Activated T-cell treated with anti-CD3 and anti-CD28 coated beads, Interleukin-2, amount 50 U/mL, for 72 hours (primary cell): ENCODE results near the gene COL7A1. TPM values are rescaled to one million over a fixed set of nuclear protein-coding genes. Genes with fewer than 3 reads are reported as not detected.

Experiments used
- ATAC-seq, 2 donors: fragments of 150-1000 bp; cut with Tn5 transposase; replicated peaks in 1 of 2; 2 replicates each; pipeline ENCODE4 v1.10.0; 2021; ENCODE audit warnings: moderate library complexity in 2 of 2, mild to moderate bottlenecking in 1 of 2
- DNase-seq, 2 donors: peaks; one replicate each; pipeline ENCODE4 v3.0.0; 2021 to 2022; ENCODE audit warnings: mixed read lengths in 1 of 2
- H3K27ac Mint-ChIP-seq: one replicate; pipeline ENCODE4 v1.8.0; 2022; ENCODE audit warnings: mild to moderate bottlenecking, moderate library complexity, mixed read lengths
- H3K27me3 Mint-ChIP-seq: one replicate; pipeline ENCODE4 v1.8.0; 2022; ENCODE audit warnings: low read depth, mixed read lengths
- H3K36me3 Mint-ChIP-seq, 2 donors: one replicate each; pipeline ENCODE4 v1.8.0; 2022; ENCODE audit warnings: mixed read lengths in 2 of 2, mild to moderate bottlenecking in 1 of 2; ENCODE audit not compliant: insufficient read depth in 2 of 2
- H3K4me1 Mint-ChIP-seq: one replicate; pipeline ENCODE4 v1.8.0; 2022; ENCODE audit warnings: low read depth, mixed read lengths
- H3K4me3 Mint-ChIP-seq, 2 donors: one replicate each; pipeline ENCODE4 v1.8.0; 2022; ENCODE audit warnings: mild to moderate bottlenecking in 2 of 2, mixed read lengths in 2 of 2, moderate library complexity in 2 of 2
- H3K9me3 Mint-ChIP-seq, 2 donors: one replicate each; pipeline ENCODE4 v1.8.0; 2022; ENCODE audit warnings: mixed read lengths in 2 of 2
- total RNA-seq, 2 donors: library from RNA; stranded (reverse); gene quantifications; one replicate each; pipeline ENCODE4 v1.2.3, GENCODE V29; 2022

Gene COL7A1
- total RNA-seq = 1 to 10 TPM; 4.4 to 5.3 TPM

GRCh38 chr3:48595075-48595525 is at the start of gene COL7A1:
TSS of gene COL7A1 (minus strand) at chr3:48595329. CDS start at chr3:48595159, 170 bp downstream.
- Mint-ChIP-seq H3K27me3 (peaks cover 34% of the 10 kb centered on the region), H3K36me3 (no peaks in the 10 kb centered on the region), H3K4me3 (peak within 1 kb of the TSS; percentile 42 to 72), H3K27ac (no peak within 1 kb of the TSS), H3K9me3 (no peaks in the 10 kb centered on the region), H3K4me1 (no peaks in the 10 kb centered on the region)
- ATAC-seq (peak; percentile 19 to 24), DNase-seq (peak in 1 of 2 donors; percentile 26)

GRCh38 chr3:48642605-48643004 is 47.5 kb upstream of the COL7A1 start:
- no peaks in the 10 kb centered on the region for H3K4me1 Mint-ChIP-seq
- peaks cover 0 to 5% of the 10 kb centered on the region in 2 donors for H3K36me3 Mint-ChIP-seq
- DNase-seq (no peak), ATAC-seq (no peak)
- no peaks in the 10 kb centered on the region for H3K9me3 Mint-ChIP-seq
- H3K27ac Mint-ChIP-seq = no peak overlapping the region
- H3K4me3 Mint-ChIP-seq = no peak overlapping the region
- H3K27me3 Mint-ChIP-seq = no peaks in the 10 kb centered on the region

- H3K27ac Mint-ChIP-seq = no peak overlapping the region
- no peak for ATAC-seq
Observed at GRCh38 chr3:48641396-48641795, 46.3 kb upstream of the COL7A1 start.

GRCh38 chr3:48639944-48640606 is 44.9 kb upstream of the COL7A1 start:
- H3K27me3 Mint-ChIP-seq = no peaks in the 10 kb centered on the region
- DNase-seq = no peak
- peaks cover 13% of the 10 kb centered on the region for H3K4me1 Mint-ChIP-seq
- no peak overlapping the region for H3K4me3 Mint-ChIP-seq
- no peak overlapping the region for H3K27ac Mint-ChIP-seq
- ATAC-seq = no peak
- no peaks in the 10 kb centered on the region for H3K9me3 Mint-ChIP-seq
- peaks cover 0 to 5% of the 10 kb centered on the region in 2 donors for H3K36me3 Mint-ChIP-seq

More at GRCh38 chr3:48641396-48641795, 46.3 kb upstream of the COL7A1 start:
- peaks cover 0 to 5% of the 10 kb centered on the region in 2 donors for H3K36me3 Mint-ChIP-seq
- H3K27me3 Mint-ChIP-seq = no peaks in the 10 kb centered on the region
- peaks cover 6% of the 10 kb centered on the region for H3K4me1 Mint-ChIP-seq
- no peak for DNase-seq
- no peak overlapping the region for H3K4me3 Mint-ChIP-seq
- no peaks in the 10 kb centered on the region for H3K9me3 Mint-ChIP-seq

GRCh38 chr3:48637305-48637704 is 42.2 kb upstream of the COL7A1 start:
- H3K4me3 Mint-ChIP-seq = peak overlapping the region in 1 of 2 donors; percentile 56
- peaks cover 0 to 5% of the 10 kb centered on the region in 2 donors for H3K36me3 Mint-ChIP-seq
- ATAC-seq (no peak), DNase-seq (no peak)
- H3K4me1 Mint-ChIP-seq = peaks cover 26% of the 10 kb centered on the region
- no peak overlapping the region for H3K27ac Mint-ChIP-seq
- no peaks in the 10 kb centered on the region for H3K9me3 Mint-ChIP-seq
- no peaks in the 10 kb centered on the region for H3K27me3 Mint-ChIP-seq

GRCh38 chr3:48636149-48636655 is 41.1 kb upstream of the COL7A1 start:
- peaks cover 26% of the 10 kb centered on the region for H3K4me1 Mint-ChIP-seq
- no peaks in the 10 kb centered on the region for H3K9me3 Mint-ChIP-seq
- peak overlapping the region; percentile 89 to 94 for H3K4me3 Mint-ChIP-seq
- DNase-seq (no peak), ATAC-seq (no peak)
- H3K36me3 Mint-ChIP-seq = peaks cover 0 to 2% of the 10 kb centered on the region in 2 donors
- H3K27me3 Mint-ChIP-seq = no peaks in the 10 kb centered on the region
- no peak overlapping the region for H3K27ac Mint-ChIP-seq

GRCh38 chr3:48635222-48636021 is 40.3 kb upstream of the COL7A1 start, which contains the start of gene SLC26A6:
TSS of gene SLC26A6 (minus strand) at chr3:48635461. CDS start at chr3:48635393, 68 bp downstream.
- Mint-ChIP-seq H3K36me3 (peaks cover 0 to 2% of the 10 kb centered on the region in 2 donors), H3K4me3 (peak within 1 kb of the TSS; percentile 89 to 94), H3K27ac (peak within 1 kb of the TSS; percentile 88), H3K4me1 (peaks cover 26% of the 10 kb centered on the region), H3K27me3 (no peaks in the 10 kb centered on the region), H3K9me3 (no peaks in the 10 kb centered on the region)
- ATAC-seq (peak; percentile 94), DNase-seq (peak; percentile 97 to 98)

- peak; percentile 55 to 56 for DNase-seq
- H3K36me3 Mint-ChIP-seq = peaks cover 0 to 2% of the 10 kb centered on the region in 2 donors
- no peak overlapping the region for H3K27ac Mint-ChIP-seq
- H3K4me1 Mint-ChIP-seq = peaks cover 26% of the 10 kb centered on the region
- no peaks in the 10 kb centered on the region for H3K9me3 Mint-ChIP-seq
- peak overlapping the region; percentile 89 to 94 for H3K4me3 Mint-ChIP-seq
- ATAC-seq = peak; percentile 10 to 18
- H3K27me3 Mint-ChIP-seq = no peaks in the 10 kb centered on the region
Observed at GRCh38 chr3:48634661-48635221, 39.6 kb upstream of the COL7A1 start.

- H3K4me3 Mint-ChIP-seq = peak overlapping the region; percentile 89 to 94
- no peaks in the 10 kb centered on the region for H3K9me3 Mint-ChIP-seq
- H3K4me1 Mint-ChIP-seq = peaks cover 26% of the 10 kb centered on the region
- no peaks in the 10 kb centered on the region for H3K27me3 Mint-ChIP-seq
- ATAC-seq (no peak), DNase-seq (no peak)
- H3K36me3 Mint-ChIP-seq = peaks cover 0 to 7% of the 10 kb centered on the region in 2 donors
- no peak overlapping the region for H3K27ac Mint-ChIP-seq
Observed at GRCh38 chr3:48633743-48634142, 38.6 kb upstream of the COL7A1 start.

GRCh38 chr3:48633256-48633655 is 38.1 kb upstream of the COL7A1 start:
- no peak overlapping the region for H3K27ac Mint-ChIP-seq
- peak overlapping the region in 1 of 2 donors; percentile 89 for H3K4me3 Mint-ChIP-seq
- H3K27me3 Mint-ChIP-seq = no peaks in the 10 kb centered on the region
- H3K36me3 Mint-ChIP-seq = peaks cover 0 to 7% of the 10 kb centered on the region in 2 donors
- DNase-seq = no peak
- H3K9me3 Mint-ChIP-seq = no peaks in the 10 kb centered on the region
- no peak for ATAC-seq
- H3K4me1 Mint-ChIP-seq = peaks cover 26% of the 10 kb centered on the region

- H3K9me3 Mint-ChIP-seq = no peaks in the 10 kb centered on the region
- H3K4me1 Mint-ChIP-seq = peaks cover 22% of the 10 kb centered on the region
- peaks cover 2 to 12% of the 10 kb centered on the region in 2 donors for H3K36me3 Mint-ChIP-seq
- DNase-seq = no peak
- ATAC-seq = no peak
- no peak overlapping the region for H3K27ac Mint-ChIP-seq
- H3K27me3 Mint-ChIP-seq = no peaks in the 10 kb centered on the region
- no peak overlapping the region for H3K4me3 Mint-ChIP-seq
Observed at GRCh38 chr3:48631516-48632448, 36.7 kb upstream of the COL7A1 start.

- DNase-seq = no peak
- no peaks in the 10 kb centered on the region for H3K9me3 Mint-ChIP-seq
- H3K36me3 Mint-ChIP-seq = peaks cover 2 to 12% of the 10 kb centered on the region in 2 donors
- H3K27me3 Mint-ChIP-seq = no peaks in the 10 kb centered on the region
- H3K4me3 Mint-ChIP-seq = no peak overlapping the region
- no peak for ATAC-seq
- H3K27ac Mint-ChIP-seq = no peak overlapping the region
- H3K4me1 Mint-ChIP-seq = peaks cover 15% of the 10 kb centered on the region
Observed at GRCh38 chr3:48630833-48631232, 35.7 kb upstream of the COL7A1 start.
